NCI-H226 (cell line): Measurements from ENCODE around the gene APOC3.

Experiments
- DNase-seq: peaks from one replicate; pipeline ENCODE4 v3.0.0-alpha.2; 2015

The APOC3 gene

GRCh38 chr11:116807601-116808261 lies 22.0 kb upstream of the APOC3 start:
- no peak for DNase-seq

- no peak for DNase-seq
Measured at GRCh38 chr11:116808262-116809175, 21.2 kb upstream of the APOC3 start.

DNA sequence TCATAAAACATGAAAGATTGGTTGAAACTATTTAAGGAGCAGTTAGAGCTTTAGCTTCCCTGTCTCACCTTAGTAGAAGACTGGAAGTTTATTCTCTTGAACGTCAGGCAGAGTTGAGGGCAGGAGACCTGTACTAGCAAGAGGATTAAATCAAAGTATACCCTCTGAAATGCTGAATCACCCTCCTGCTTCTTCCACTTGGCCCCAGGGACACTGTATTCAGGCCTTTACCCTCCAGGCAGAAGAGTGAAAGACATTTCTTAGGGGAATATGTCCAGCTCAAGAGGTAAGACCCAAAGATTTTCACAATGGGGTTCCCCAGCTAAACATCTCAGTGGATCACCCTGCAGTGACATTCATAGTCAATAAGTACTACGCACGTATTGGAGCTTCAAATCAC lies 18.5 kb upstream of the APOC3 start:
- DNase-seq, result no peak

- DNase-seq, result no peak
Measured at GRCh38 chr11:116812109-116812508, 17.6 kb upstream of the APOC3 start.

- DNase-seq, result no peak
Measured at GRCh38 chr11:116813170-116813569, 16.5 kb upstream of the APOC3 start.

DNA sequence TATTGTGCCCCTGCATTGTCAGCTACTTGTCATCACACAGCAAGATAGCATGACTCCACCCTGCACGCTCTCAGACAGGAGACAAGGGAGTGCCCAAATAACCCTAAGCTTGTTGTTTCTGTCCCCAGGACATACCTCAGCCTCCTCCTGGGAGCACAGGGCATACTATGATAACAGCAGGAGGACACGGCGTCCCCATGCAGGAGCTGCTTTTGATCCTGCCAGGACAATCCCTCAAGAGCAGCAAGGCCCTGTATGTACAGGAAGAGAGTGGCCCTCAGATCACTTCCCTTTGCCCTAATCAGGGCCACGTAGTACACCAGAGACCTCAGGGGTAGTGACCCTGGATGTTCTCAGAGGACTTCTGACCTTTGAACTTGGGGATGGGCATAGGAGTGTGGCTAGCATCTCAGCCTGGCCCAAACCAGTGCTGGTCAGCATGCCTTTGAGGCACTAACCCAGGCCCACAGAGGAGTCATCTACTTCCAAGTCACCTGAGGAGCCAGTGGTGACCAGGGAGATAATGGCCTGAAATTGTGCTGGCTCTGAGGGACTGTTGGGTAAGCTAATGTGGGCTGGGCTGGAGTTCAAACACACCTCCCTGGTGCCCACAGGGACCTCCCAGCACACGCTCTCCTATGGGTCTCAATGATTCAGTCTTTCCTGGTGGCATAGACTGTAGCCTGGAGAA lies 15.8 kb upstream of the APOC3 start:
- DNase-seq, result no peak

- DNase-seq, result no peak
Measured at GRCh38 chr11:116814502-116814901, 15.2 kb upstream of the APOC3 start.

DNA sequence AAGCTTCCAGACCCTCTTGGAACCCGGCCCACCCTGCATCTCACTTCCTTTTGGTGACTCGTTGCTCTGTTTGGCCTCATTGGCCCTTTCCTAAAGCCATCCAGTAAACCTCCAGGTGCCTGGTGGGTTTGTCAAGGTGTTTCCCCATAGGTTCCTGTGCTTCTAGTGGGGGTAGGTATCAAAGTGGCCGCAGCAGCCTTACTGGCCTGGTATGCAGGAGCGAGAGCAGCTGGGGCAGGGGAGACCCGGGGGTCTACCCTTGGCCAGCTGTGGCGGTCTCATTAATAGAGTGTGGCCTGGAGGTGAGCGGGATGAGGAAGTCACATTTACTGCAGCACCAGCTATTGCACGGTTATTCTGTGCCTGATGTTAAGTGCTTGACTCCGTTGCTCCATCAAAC lies 10.7 kb upstream of the APOC3 start:
- DNase-seq, result no peak

DNA sequence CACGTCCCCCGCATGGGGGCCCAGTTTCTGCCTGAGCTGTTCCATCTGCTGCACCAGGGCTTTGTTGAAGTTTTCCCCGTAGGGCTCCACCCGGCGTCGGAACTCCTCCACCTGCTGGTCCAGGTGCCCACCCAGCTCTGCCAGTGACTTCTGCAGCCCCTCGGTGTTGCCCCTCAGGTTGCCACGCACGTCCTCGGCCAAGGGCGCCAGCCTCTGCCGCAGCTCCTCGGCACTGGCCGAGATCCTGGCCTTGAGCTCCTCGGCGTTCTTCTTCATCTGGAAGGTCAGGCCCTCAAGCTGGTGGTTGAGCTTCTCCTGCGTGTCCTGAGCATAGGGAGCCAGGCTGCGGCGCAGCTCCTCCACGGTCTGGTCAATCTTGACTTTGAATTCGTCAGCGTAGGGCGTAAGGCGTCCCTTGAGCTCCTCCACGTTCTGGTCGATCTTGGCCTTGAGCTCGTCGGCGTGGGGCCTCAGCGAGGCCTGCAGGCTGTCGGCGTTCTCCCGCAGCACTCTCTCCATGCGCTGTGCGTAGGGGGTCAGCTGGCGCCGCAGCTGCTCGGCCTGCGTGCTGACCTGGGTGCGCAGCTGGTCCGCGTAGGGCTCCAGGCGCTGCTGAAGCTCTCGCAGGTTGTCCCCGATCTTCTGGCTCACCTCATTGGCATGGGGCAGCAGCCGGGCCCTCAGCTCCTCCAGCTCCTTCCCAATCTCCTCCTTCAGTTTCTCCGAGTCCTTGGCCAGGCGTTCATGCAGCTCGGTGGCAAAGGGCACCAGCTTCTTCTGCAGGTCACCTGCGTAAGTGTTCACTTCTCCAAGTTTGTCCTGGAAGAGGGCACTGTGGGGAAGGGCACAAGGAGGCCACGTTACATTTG lies 8.4 kb upstream of the APOC3 start:
- DNase-seq, result no peak

DNA sequence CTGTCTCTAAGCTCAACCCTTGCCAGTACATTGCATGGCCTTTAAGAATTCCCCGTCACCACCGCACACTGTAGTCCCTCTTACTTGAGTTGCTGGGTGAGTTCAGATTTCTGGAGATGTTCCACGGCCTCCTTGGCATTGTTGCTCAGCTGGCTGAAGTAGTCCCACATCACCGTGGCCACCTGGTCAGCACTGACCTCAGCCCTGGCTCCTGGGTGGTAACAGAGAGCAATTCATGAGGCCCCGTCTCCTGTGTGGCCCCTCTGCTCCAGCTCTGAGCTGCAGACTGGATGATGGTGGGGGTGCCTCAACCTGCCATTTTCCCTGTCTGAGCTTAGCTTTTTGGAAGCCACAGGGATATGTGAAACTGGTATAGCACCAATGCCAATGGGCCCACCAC lies 7.1 kb upstream of the APOC3 start:
- DNase-seq, result no peak

GRCh38 chr11:116823031-116823843 lies 6.5 kb upstream of the APOC3 start, which contains the start of gene APOA4:
Gene APOA4, minus strand, starts transcription at chr11:116823304. Its CDS starts 113 bp downstream, at chr11:116823191.
- no peak for DNase-seq

- DNase-seq, result no peak
Measured at GRCh38 chr11:116825434-116825833, 4.3 kb upstream of the APOC3 start.

DNA sequence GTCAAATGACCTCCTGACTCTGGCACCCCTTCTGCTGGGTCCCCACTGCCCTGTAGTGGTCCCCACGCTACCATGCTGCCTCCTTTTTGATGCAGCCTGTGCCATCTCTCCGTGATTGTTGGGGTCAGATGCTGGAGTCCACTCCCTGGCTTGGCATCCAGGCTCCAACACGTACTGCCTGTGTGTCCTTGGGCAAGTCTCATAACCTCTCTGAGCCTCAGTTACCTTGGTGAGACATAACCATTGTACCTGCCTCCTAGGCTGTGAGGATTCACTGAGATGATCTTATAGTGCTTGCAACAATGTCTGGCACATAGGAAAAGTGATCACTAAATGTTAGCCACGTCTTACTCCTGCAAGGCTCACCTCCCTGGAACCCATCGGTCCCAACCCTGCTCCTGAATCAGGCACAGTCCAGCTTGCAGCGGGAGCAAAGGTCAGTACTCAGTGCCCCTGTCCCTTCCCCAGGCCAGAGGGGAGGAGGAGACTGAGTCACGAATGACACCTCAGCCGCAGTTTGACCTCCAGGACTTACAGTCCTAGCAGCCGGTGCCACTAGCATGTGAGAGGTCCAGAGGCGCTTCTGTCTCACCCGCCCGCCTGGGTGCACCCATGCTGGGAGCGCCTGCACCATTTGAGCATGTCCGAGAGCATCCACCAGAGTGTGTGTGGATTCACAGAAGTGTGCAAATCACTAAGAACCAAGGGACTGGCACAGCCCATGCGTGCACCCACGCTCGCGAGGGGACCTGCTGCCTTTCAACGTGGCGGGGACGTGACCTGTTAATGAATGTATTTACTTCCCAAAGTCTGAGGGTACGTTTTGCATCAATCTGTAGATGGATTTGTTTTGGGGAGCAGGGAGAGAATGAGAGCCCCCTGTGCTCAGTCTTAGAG lies 3.6 kb upstream of the APOC3 start:
- DNase-seq, result no peak

DNA sequence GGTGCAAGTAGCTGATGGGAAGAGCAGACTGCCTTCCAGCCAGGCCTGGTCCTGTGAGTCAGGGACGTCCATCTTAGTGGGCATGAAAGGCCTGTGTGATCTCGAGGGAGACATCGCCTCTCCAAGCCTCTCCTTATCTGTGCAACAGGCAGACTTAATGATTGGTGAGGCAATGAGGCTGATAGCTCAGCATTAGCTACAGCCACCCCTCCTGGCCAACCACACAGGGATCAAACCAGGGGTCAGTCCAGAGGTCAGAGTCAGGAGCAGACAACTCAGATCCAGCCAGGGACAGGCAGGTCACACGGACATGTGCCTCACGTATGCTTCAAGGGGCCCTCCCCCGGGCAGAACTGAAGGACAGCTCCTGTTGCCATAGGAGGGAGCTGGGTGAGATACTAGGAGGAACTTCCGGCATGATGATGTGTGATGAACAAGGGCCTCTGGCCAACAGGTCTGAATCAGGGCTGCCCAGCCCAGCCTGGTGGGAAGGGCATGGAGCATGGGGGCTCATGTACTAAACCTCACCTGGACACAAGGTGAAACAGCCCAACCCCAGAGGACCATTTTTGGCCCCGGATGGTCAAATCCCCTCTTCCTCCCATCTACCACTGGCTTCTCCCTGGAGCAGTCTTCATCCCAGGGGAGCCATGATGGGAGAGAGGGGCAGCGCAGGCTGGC lies 2.8 kb upstream of the APOC3 start:
- DNase-seq, result no peak

GRCh38 chr11:116827461-116827860 lies 2.2 kb upstream of the APOC3 start:
- no peak for DNase-seq

GRCh38 chr11:116828632-116829524 lies 829 bp upstream of the APOC3 start:
- no peak for DNase-seq

GRCh38 chr11:116830184-116830912 lies 641 bp downstream of the APOC3 start:
- no peak for DNase-seq

DNA sequence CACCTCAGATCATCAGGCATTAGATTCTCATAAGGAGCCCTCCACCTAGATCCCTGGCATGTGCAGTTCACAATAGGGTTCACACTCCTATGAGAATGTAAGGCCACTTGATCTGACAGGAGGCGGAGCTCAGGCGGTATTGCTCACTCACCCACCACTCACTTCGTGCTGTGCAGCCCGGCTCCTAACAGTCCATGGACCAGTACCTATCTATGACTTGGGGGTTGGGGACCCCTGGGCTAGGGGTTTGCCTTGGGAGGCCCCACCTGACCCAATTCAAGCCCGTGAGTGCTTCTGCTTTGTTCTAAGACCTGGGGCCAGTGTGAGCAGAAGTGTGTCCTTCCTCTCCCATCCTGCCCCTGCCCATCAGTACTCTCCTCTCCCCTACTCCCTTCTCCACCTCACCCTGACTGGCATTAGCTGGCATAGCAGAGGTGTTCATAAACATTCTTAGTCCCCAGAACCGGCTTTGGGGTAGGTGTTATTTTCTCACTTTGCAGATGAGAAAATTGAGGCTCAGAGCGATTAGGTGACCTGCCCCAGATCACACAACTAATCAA lies 2.2 kb downstream of the APOC3 start:
- no peak for DNase-seq
